NCI-H510A (cell line): ENCODE data around the gene SPOP.
"Not testable (repeated sequence)": the region's sequence is repeated elsewhere in the genome, so short reads cannot be mapped to it uniquely, and the experiment has no call there.

Experiments used
- DNase-seq: peaks from one replicate; lab custom pipeline; 2025; lab: John Stamatoyannopoulos, UW

SPOP gene

DNA sequence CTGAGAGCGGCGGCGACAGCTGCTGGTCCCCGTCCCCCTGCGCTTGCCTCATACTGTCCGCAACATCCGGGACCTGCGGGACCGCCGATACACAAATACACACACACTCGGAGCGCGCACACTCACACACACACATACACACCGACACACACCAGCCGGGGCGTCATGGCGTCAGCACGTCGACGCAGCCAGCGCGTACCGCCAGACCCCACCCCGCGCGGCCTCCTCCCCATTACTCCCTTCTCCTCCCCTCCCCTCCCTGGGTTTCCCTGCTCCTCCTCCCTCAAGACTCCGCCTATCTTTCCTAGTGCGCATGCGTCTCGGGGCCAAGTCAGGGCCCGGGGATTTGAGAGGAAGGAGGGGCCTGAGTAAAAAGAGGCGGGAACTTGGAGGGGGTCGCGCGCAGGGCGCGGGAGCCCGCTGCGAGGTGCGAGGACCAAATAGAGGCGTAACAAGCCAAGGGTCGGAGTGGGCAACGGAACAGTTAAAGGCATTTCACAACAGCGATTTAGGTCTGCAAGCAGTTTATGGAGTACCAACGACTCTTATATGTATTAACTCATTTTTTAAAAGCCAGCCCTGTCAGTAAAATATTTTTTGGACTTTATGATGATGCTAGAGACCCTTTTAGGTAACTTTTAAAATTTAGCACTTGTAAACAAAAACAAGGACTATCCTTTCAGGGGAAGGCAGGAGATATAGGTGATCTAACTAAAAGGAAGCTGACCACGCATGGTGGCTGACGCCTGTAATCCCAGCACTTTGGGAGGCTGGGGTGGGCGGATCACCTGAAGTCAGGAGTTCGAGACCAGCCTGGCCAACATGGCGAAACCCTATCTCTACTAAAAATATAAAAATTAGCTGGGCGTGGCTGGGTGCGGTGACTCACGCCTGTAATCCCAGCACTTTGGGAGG lies at the start of gene SPOP:
Gene SPOP, minus strand, starts transcription at position 165 of the 915 bp plus-strand sequence. CDS start 55,287 bp downstream, outside the sequence.
- DNase-seq = peak; percentile 98

GRCh38 chr17:49727380-49727779 lies 49.5 kb upstream of the SPOP start:
- no peak for DNase-seq

GRCh38 chr17:49725452-49726130 lies 47.7 kb upstream of the SPOP start:
- no peak for DNase-seq

DNA sequence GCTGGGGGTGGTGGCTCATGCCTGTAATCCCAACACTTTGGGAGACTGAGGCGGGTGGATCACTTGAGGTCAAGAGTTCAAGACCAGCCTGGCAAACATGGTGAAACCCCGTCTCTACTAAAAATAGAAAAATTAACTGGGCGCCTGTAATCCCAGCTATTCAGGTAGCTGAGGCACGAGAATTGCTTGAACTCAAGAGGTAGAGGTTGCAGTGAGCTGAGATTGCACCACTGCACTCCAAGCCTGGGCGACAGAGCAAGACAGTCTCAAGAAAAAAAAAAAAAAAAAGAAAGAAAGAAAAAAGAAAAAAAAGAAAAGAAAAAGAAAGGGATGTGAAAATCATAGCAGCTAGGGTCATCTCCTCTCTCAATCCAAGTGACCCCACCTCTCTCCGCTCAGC lies 46.7 kb upstream of the SPOP start:
- DNase-seq = not testable (repeated sequence)

GRCh38 chr17:49723423-49723822 lies 45.5 kb upstream of the SPOP start:
- DNase-seq = no peak

- DNase-seq = no peak
Measured at GRCh38 chr17:49722066-49722465, 44.2 kb upstream of the SPOP start.

DNA sequence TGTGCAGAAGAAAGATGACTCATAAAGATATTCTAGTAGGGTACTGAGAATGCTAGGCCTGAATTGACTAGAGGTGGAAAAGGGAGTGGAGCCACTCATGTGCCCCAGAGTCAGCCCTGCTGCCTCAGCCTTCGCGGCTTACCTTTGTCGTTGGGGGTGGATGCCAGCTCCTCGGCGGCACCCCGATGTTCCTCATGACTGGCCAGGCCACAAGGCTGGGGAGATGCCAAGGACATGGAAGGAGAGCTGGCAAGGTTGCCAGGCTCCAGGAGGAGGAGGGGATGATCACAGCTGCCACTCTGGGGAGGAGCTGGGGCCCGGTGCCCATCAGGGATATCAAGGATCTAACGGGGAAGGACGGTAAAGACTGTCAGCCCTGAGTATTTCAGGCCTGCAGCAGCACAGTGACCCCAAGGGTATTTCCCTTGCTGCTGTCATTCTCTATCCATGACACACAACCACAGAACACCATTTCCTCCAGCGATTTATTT lies 39.5 kb upstream of the SPOP start:
- no peak for DNase-seq

DNA sequence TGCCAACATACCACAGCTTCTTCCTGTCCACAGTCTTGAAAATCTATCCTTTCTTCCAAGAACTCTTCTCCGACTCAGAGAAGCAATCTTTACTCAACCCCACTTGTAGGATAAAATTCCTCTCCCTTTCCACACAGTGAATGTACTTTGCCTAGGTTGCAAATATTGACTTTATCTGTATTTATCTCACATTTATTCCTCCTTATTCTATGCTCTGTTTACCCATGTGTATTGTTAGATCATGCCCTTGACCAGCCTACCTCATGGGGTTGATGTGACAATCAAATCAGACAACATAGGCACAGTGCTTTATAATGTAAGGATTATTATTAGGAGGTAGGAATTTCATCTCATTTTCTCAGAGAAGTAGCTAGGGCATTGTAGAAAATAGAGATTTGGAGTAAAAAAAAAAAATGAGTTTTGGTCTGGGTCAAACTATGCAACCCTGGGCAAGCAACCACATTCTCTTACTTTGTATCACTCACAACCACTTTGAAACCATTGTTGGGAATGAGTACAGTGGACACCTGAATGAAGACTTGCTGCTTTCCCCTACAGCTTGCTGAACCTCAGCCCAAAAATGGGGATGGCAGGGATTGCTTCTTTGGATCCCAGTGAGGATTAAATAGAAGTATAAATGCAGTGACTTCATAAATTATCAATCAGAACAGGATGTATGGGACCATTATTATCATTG lies 38.9 kb upstream of the SPOP start:
- no peak for DNase-seq

- no peak for DNase-seq
Measured at GRCh38 chr17:49715717-49716279, 37.9 kb upstream of the SPOP start.

GRCh38 chr17:49715216-49715615 lies 37.3 kb upstream of the SPOP start:
- DNase-seq = no peak

DNA sequence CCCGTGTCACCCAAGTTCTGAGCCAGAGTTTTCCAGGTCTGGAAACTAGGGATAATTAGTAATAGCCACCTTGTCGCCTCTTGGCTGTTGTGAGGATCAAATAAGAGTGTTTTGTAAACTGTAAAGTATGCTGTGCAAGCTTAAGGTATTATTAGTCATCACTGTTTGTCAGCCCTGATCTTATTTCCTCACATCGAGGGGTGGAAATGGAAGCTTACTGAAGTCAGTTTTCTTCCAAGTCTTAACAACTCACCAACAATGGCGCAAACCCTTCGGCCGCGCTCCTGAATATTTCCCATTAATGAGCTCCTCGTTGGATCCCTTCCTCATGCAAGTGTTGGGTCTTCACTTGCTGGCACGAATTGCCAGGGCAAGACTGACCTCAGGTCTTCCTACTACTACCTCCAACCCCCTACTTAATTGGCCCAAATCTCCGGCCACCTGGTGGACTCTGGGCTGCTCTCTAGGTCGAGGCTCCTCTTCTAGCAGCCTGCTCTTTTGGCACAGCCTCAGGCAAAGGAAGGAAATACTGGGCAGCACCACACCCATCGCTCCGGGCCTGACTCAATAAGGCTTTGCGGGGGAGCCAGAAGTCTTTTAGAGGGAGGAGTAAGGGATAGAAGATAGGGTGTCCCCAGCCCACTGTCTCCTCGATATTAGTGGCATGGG lies 30.8 kb upstream of the SPOP start:
- no peak for DNase-seq

DNA sequence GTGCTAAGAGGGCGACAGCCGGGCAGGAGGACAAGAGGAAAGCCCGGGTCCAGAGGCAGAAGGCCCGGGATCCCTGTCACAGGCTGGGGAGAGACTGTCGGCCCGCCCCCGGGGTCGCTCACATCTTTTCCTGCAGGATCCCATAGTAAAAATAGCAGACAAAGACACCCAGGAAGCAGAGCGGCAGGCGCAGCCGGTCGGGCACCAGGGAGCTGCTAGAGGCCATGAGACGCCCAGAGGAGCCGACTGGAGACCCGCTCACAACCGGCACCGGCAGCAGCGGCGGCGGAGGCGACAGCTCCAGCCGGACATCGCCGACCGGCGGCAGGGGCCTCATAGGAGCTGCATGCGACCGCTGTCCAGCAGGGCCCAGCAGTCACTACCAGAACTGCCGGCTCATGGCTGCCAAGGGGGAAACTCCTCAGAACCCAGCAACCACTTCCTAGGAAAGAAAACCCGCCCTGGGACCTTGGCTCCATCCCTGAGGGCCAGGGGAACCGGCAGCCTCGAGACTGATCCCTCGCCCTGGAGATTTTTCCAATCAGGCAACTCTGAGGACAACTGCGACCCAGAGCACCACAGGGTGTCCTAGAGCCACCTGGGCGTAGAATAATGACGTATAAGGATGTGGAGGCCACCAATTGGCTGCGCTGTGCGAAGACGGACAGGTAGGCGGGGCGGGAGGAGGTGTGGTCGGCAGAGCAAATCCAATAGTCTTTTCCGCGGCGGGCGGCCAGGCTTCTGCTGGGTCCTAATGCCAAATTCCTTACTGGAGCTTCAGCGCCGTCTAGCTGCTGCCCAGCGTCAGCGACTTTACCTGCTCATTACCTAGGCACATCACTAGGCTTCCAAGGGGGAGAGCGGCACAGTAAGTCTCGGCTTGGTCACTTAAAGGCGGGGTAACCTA lies 30.0 kb upstream of the SPOP start, which contains the start of gene SLC35B1:
Gene SLC35B1, minus strand, starts transcription at position 357 of the 907 bp plus-strand sequence. Its CDS starts 131 bp downstream, at position 226.
- DNase-seq = peak; percentile 98

DNA sequence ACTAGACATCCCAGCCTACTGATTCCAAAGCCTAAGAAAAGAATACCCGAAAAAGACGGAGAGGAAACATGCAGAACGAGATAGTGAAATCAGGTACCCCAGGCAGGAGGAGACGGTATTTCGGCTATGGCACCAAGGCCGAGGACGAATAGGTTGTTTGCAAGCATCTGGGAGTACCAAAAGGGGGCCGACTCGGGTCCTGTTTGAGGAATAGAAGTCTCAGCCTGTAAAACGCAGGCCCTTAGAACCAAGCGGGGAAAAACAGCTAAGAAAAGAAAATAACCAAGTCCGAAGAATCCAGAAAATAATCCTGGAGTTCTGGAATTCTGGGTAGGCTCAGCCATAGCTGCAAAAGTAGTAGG lies 29.3 kb upstream of the SPOP start:
- no peak for DNase-seq

DNA sequence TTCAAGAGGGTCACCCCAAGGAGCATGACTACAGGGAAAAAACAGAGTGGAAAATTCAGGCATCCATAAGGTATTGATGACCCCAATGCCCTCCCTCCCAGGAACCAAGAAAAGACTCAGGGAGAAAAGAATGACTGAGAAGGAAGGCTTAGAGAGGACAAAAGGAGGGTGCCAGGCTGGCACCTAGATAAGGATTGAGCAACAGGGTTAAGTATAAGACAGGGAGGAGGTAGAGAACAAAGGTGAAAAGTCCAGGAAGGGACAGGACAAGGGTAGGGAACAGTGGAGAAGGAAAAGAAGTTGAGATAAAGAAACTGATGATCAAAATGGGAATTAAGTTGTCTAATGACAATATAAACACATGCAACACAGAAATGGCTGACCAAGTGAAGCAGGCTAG lies 27.4 kb upstream of the SPOP start:
- DNase-seq = no peak

DNA sequence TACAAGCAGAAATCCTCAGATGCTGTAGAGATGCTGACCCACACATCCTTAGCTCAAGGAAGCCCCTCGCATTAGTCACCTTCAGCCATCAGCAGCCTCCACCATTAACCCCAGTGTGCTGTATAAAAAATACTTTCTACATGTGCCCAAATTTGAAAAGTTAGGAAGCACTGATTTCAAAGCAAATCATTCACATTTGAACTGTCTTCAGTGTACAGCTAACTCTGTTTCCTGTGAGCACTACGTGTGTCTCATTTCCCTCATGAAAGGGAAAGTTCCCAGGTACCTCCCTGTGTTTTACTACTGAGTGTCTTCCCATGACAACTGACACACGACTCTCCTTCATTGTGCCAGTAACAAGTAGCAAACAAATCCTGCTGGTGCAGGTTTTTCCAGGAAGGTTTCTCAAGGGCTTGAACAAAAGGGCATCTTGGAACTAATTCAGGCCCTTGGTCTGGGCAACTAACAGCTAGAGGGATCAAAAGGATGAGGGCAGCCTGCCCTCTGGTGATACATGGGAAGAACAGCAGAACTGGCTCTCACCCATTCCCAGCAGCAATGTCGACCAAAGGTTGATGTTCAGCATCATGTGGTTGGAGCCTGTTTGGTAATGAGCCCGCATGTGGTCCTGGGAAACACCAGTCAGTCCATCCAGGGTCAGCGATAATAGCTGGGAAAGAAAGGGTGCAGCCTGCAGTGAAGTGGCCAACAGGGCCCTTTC lies 25.8 kb upstream of the SPOP start:
- DNase-seq = no peak

- DNase-seq = no peak
Measured at GRCh38 chr17:49700960-49701359, 23.1 kb upstream of the SPOP start.

DNA sequence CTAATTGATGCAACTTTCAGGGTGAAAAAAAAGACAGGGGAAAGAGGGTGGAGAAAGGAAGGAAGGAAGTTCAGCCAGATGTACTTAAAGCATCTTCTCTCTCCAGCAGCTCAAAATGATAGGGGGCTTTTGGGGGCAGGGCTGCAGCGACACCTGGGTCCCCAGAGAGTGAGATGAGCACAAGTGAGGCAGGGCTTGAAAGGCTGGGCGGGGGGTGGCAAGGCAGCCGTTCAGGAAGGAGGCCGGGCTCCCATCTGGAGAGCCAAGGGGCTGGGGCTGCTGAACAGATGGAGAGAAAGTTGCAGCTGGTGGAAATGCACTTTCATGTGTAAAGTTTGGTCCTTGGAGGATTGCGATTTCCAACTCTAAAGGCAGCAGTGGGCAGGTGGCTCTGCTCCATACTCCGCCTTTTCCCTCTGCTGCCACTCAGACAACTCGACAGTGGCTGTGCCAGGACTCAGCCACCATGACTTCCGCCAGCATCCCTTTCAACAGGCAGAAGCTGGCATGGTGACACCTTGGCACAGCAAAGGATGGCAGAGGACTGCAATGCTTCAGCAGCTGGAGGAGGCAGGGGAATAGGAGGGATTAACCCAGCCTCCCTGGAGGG lies 22.2 kb upstream of the SPOP start:
- DNase-seq = no peak

DNA sequence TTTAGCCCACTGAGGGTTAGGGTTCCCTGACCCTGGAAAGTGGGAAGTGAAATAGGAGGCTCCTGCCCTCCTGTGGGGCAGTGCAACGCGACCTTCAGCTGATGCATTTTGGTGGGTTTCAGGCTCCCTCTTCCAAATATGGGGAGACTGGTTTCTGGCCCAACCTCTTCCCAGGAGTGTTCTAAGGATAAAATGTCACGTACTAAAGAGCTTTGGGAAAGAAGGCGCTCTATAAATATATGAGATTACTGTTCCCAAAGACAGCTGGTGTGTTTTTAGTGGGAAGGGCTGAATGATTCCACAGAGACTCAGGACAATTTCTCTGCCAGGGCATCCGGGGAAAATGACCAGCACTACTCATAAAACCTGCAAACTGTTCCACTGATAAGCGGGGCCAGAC lies 20.1 kb upstream of the SPOP start:
- no peak for DNase-seq

DNA sequence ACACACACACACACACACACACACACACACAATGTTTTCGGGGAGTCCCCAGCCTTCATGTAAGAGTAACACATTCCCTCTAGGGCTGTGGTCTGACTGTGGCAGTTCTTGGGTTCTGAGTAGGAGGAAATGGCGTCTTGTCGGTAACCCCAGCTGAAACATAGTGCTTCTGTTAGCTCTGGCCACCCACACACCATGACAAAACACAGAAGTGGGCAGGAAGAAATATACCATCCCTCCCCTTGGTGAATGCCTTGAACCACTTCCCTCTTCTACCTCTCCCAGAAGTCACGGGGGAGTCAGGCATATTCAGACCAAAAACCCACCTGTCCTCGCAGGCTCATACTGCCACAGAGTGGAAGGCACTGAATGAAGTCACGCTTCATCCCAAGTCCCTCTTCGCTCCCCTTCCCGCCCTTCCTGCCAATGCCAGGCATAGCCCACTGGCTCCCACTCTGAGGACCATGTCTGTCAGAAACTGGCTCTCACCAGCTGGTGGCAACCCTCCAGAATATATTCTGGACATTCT lies 18.4 kb upstream of the SPOP start:
- DNase-seq = no peak
